Fibroblast of the conjunctiva (primary cell): ENCODE results near the gene B3GNT3.

Experiments
- DNase-seq: peaks from one replicate; pipeline ENCODE4 v3.0.0-alpha.2; 2010; ENCODE audit warnings: low read depth

The B3GNT3 gene

GRCh38 chr19:17860993-17861360, 66.0 kb downstream of the B3GNT3 start:
- no peak for DNase-seq

DNA sequence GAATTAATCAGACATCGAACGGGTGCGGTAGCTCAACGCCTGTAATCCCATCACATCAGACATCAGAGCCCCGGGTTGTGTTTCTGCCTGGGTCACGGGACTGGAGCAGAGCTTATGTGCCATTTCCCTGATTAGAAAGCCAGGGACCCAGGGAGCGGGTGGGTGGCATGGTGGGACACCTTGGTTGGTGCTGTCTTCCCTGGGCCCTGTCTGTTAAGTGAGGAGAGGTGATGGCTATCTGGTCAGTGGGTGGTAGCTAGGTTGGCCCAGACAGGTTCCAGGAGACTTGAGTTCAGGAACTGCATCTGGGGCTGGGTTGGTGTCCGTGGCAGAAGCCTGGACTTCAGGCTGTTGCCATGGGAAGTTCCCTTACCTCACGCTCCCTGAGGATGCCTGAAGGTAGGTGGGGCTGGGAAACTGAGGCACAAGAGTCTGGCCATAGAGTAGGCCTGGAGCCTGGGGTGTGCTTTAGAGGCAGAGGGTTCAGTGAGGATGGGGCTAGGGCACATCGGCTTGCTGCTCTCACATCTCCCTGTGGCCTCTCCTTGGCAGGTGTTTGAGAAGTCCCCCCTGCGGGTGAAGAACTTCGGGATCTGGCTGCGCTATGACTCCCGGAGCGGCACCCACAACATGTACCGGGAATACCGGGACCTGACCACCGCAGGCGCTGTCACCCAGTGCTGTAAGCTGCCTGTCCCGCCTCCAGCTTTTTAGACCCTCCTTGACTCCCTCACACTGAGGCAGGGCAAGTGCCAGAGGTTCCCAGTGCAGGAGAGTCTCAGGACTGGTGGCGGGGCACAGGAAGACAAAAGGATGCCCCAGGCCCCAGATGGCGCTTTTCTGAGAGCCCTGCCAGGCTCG, 66.8 kb downstream of the B3GNT3 start:
- DNase-seq = no peak

- no peak for DNase-seq
Measured at GRCh38 chr19:17862711-17863519, 68.0 kb downstream of the B3GNT3 start.
